ENCODE measurements around the gene PXMP4. TPM values are rescaled to one million over a fixed set of nuclear protein-coding genes. Genes with fewer than 3 reads are reported as not detected.
A peak's percentile ranks its signal among the peaks of the same experiment; 100 is the strongest.

The PXMP4 gene
- total and polyA plus RNA-seq, 9 of the 15 experiments (the other 6 are each of a cell fraction or from before 2014, with no cell fraction given), result 4.8 to 29.1 (median 6.8) TPM

GRCh38 chr20:33684533-33685327, 35.4 kb downstream of the PXMP4 start:
- peak overlapping the region; percentile 94 for H3K4me2 ChIP-seq (ENCODE audit: insufficient read depth, low read length)
- no peaks in the 10 kb centered on the region for H3K9me3 ChIP-seq (replicated peaks; ENCODE audit: control insufficient read depth, insufficient read depth, low read depth, low read length)
- ATAC-seq, result no peak
- DNase-seq (ENCODE audit: extremely low read depth in 1 of 4, low spot score in 3 of 4), result peak in 1 of 4 experiments; percentile 14
- no peak overlapping the region for H2AFZ ChIP-seq (ENCODE audit: low read depth, low read length)
- peaks cover 38 to 62% of the 10 kb centered on the region in 2 experiments for H3K4me1 ChIP-seq (replicated peaks in 1 of 2; ENCODE audit: control insufficient read depth in 2 of 2, insufficient read depth in 2 of 2, low read length in 2 of 2)
- FAIRE-seq, result no peak
- TF ChIP-seq ZNF143 (CRISPR knock-in tag; IDR thresholded peaks at IDR 0.05) (no peak), RBM25 (IDR thresholded peaks at IDR 0.05; ENCODE audit: low read depth, low read length, severe bottlenecking) (peak; percentile 67), NFIC (IDR thresholded peaks at IDR 0.05) (peak; percentile 58), RBFOX2 (IDR thresholded peaks at IDR 0.05; ENCODE audit: low read depth, low read length) (0 out of 2 replicates have a peak, but pooled peaks have one; percentile 31), IRF2 (CRISPR knock-in tag; IDR thresholded peaks at IDR 0.05) (no peak)
- in situ Hi-C loops (cut with MboI) (no loop called here), intact Hi-C loops (cut with micrococcal nuclease) (loop anchor here (5.0 kb wide), 2 partner anchors 48 to 128 kb away; partner anchors contain the start of genes CHMP4B and ZNF341)
- ChIA-PET POLR2A (interaction anchor here (0.6 to 2.5 kb wide), 10 partner anchors 9 to 195 kb away, joined by 3 to 17 read pairs (median 4); partner anchors contain the start of genes ACTL10, CBFA2T2 and NECAB3), CTCF (ENCODE audit: low intra/inter-chr PET ratio) (no interaction called here)
- H3K27ac ChIP-seq (ENCODE audit: extremely low read depth, low read depth, low read length), result peak overlapping the region; percentile 13; the same call in 2 of the 3 replicates
- H3K79me2 ChIP-seq (ENCODE audit: control insufficient read depth, insufficient read depth, low read length), result peaks cover 35% of the 10 kb centered on the region
- peak overlapping the region; percentile 65 for H3K4me3 ChIP-seq
- BruUV-seq (replicated peaks), result no TSS peak
- H3K27me3 ChIP-seq (ENCODE audit: control insufficient read depth in 2 of 2, insufficient read depth in 2 of 2, low read length in 2 of 2), result no peaks in the 10 kb centered on the region
- H3K9ac ChIP-seq (ENCODE audit: insufficient read depth in 1 of 2, low read depth in 2 of 2, low read length in 2 of 2), result peak overlapping the region; percentile 75 to 95
- 53% methylated on average over 10 of the region's 10 CpGs for WGBS (ENCODE audit: insufficient coverage, low coverage, missing lambda C conversion rate)
- H3K9me1 ChIP-seq (ENCODE audit: control insufficient read depth, insufficient read depth, low read length), result no peaks in the 10 kb centered on the region
- H4K20me1 ChIP-seq (replicated peaks; ENCODE audit: control insufficient read depth, insufficient read depth, low read length), result peaks cover 28% of the 10 kb centered on the region; the same call in 1 of the 2 replicates
- H3K36me3 ChIP-seq (ENCODE audit: control insufficient read depth, insufficient read depth, low read length), result peaks cover 21% of the 10 kb centered on the region; the same call in 1 of the 3 replicates
